Nephron (organoid): ENCODE data around the gene POFUT2.
A peak's percentile ranks its signal among the peaks of the same experiment; 100 is the strongest.
"Not testable (repeated sequence)": the region's sequence is repeated elsewhere in the genome, so short reads cannot be mapped to it uniquely, and the experiment has no call there.

Source experiments
- H3K27ac Mint-ChIP-seq, 3 experiments: 2 replicates each; pipeline ENCODE4 v1.8.0; 2020; ENCODE audit warnings: mixed read lengths in 3 of 3, mild to moderate bottlenecking in 2 of 3, moderate library complexity in 1 of 3
- H3K27me3 Mint-ChIP-seq: 2 replicates; pipeline ENCODE4 v1.8.0; 2021; ENCODE audit warnings: low read depth, mild to moderate bottlenecking, moderate library complexity, mixed read lengths
- H3K36me3 Mint-ChIP-seq: 2 replicates; pipeline ENCODE4 v1.8.0; 2020; ENCODE audit warnings: low read depth, mixed read lengths
- H3K4me1 Mint-ChIP-seq: 2 replicates; pipeline ENCODE4 v1.8.0; 2020; ENCODE audit warnings: mixed read lengths
- H3K4me3 Mint-ChIP-seq, 3 experiments: 2 replicates each; pipeline ENCODE4 v1.8.0; 2020; ENCODE audit warnings: mild to moderate bottlenecking in 3 of 3, mixed read lengths in 3 of 3, moderate library complexity in 2 of 3
- H3K9me3 Mint-ChIP-seq: 2 replicates; pipeline ENCODE4 v1.8.0; 2020; ENCODE audit warnings: mixed read lengths
- CTCF ChIP-seq, 3 experiments: fragments of 200-600 bp; sonication (generic); IDR thresholded peaks; one replicate each; pipeline ENCODE4 v1.5.0; 2021; ENCODE audit warnings: antibody characterized with exemption in 3 of 3; ENCODE audit not compliant: unreplicated experiment in 3 of 3

POFUT2 gene

GRCh38 chr21:45318556-45319404, 31.1 kb upstream of the POFUT2 start:
- no peaks in the 10 kb centered on the region for H3K36me3 Mint-ChIP-seq
- peaks cover 3% of the 10 kb centered on the region for H3K27me3 Mint-ChIP-seq
- H3K9me3 Mint-ChIP-seq, result peaks cover 4% of the 10 kb centered on the region
- no peak overlapping the region for H3K4me3 Mint-ChIP-seq
- H3K4me1 Mint-ChIP-seq, result peaks cover 26% of the 10 kb centered on the region
- peak overlapping the region in 1 of 3 experiments; percentile 26 for H3K27ac Mint-ChIP-seq
- no peak for TF ChIP-seq CTCF (IDR thresholded peaks at IDR 0.05; ENCODE audit: unreplicated experiment in 3 of 3)

- peaks cover 6% of the 10 kb centered on the region for H3K27me3 Mint-ChIP-seq
- H3K27ac Mint-ChIP-seq, result no peak overlapping the region
- no peak overlapping the region for H3K4me3 Mint-ChIP-seq
- TF ChIP-seq CTCF (IDR thresholded peaks at IDR 0.05; ENCODE audit: unreplicated experiment in 3 of 3), result no peak
- H3K36me3 Mint-ChIP-seq, result no peaks in the 10 kb centered on the region
- H3K9me3 Mint-ChIP-seq, result peaks cover 4% of the 10 kb centered on the region
- peaks cover 26% of the 10 kb centered on the region for H3K4me1 Mint-ChIP-seq
These were observed 30.5 kb upstream of the POFUT2 start for GRCh38 chr21:45318146-45318555.

DNA sequence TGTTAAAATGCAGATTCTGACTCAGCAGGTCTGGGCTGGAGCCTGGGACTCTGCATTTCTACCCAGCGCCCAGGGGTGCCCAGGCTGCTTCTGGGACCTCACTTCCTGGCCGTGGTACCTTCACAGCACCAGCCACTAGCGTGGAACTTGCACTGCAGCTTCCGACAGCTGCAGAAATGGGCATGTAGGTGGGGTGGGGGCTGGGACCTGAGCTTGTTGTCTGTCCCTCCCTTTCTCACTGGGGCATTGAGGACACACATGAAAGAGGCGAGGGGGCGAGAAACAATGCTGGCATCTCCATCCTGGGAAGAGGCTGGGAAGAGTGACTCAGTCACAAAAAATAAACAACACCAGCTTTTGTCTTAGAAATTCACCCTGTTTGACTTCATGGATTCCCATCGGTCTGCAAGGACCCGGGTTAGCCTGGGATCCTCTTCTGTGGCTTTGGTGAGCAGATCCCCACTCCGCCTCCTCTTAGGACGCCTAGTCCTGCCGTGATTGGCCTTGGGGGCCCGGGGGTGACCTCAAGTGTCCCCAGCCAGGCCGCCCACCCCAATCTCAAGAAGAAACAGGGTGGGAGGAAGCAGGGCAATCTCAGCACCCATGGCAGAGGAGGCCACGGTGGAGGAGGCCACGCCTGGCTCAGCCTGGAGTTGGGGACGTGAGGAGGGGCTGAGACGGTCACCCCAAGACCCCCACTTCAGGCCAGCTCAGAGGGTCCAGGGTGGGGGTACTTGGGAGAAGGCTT, 29.9 kb upstream of the POFUT2 start:
- TF ChIP-seq CTCF (IDR thresholded peaks at IDR 0.05; ENCODE audit: unreplicated experiment in 3 of 3), result no peak

GRCh38 chr21:45316871-45317397, 29.2 kb upstream of the POFUT2 start:
- Mint-ChIP-seq H3K27me3 (peaks cover 6% of the 10 kb centered on the region), H3K4me1 (peaks cover 25% of the 10 kb centered on the region), H3K27ac (no peak overlapping the region), H3K9me3 (peaks cover 8% of the 10 kb centered on the region), H3K4me3 (no peak overlapping the region), H3K36me3 (no peaks in the 10 kb centered on the region)
- TF ChIP-seq CTCF (IDR thresholded peaks at IDR 0.05; ENCODE audit: unreplicated experiment in 3 of 3), result no peak

More for the DNA sequence above, 29.9 kb upstream of the POFUT2 start:
- Mint-ChIP-seq H3K27me3 (peaks cover 6% of the 10 kb centered on the region), H3K27ac (no peak overlapping the region), H3K36me3 (no peaks in the 10 kb centered on the region), H3K9me3 (peaks cover 4% of the 10 kb centered on the region), H3K4me3 (no peak overlapping the region), H3K4me1 (peaks cover 25% of the 10 kb centered on the region)

DNA sequence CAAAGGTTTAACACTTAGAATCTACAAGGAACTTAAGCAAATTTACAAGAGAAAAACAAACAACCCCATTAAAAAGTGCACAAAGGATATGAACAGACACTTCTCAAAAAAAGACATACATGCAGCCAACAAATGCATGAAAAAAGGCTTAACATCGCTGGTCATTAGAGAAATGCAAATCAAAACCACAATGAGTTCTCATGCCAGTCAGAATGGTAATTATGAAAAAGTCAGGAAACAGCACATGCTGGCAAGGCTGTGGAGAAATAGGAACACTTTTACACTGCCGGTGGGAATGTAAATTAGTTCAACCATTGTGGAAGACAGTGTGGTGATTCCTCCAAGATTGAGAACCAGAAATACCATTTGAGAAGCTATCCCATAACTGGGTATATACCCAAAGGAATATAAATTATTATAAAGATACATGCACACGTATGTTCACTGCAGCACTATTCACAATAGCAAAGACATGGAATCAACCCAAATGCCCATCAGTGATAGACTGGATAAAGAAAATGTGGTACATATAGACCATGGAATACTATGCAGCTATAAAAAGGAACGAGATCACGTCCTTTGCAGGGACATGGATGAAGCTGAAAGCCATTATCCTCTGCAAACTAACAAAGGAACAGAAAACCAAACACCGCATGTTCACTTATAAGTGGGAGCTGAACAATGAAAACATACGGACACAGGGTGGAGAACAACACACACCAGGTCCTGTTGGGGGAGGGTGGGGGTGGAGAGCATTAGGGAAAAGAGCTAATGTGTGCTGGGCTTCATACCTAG, 28.2 kb upstream of the POFUT2 start:
- Mint-ChIP-seq H3K9me3 (peaks cover 10% of the 10 kb centered on the region), H3K4me1 (peaks cover 34% of the 10 kb centered on the region)
- H3K27ac Mint-ChIP-seq, H3K27me3 Mint-ChIP-seq, H3K4me3 Mint-ChIP-seq, H3K36me3 Mint-ChIP-seq: not testable (repeated sequence)

GRCh38 chr21:45313682-45314081, 26.0 kb upstream of the POFUT2 start:
- Mint-ChIP-seq H3K36me3 (no peaks in the 10 kb centered on the region), H3K4me1 (peaks cover 36% of the 10 kb centered on the region), H3K9me3 (peaks cover 10% of the 10 kb centered on the region), H3K4me3 (no peak overlapping the region), H3K27me3 (peaks cover 14% of the 10 kb centered on the region), H3K27ac (no peak overlapping the region)
- TF ChIP-seq CTCF (IDR thresholded peaks at IDR 0.05; ENCODE audit: unreplicated experiment in 3 of 3), result no peak
